Activated CD8-positive, alpha-beta memory T cell treated with anti-CD3 and anti-CD28 coated beads, Interleukin-2, amount 50 U/mL, for 1 hour (primary cell): ENCODE results near the gene TBCC.
"Not testable (repeated sequence)": the region's sequence is repeated elsewhere in the genome, so short reads cannot be mapped to it uniquely, and the experiment has no call there.

Experiments
- DNase-seq: peaks from one replicate; pipeline ENCODE4 v3.0.0-alpha.2; 2020; ENCODE audit errors: extremely low read depth

The TBCC gene

GRCh38 chr6:42745640-42746462 lies at the start of gene TBCC:
TSS of gene TBCC (minus strand) at chr6:42746103. CDS start at chr6:42746073, 30 bp downstream.
- peak; percentile 92 for DNase-seq

GRCh38 chr6:42795651-42796050 lies 49.7 kb upstream of the TBCC start:
- DNase-seq: no peak

GRCh38 chr6:42791706-42792320 lies 45.9 kb upstream of the TBCC start:
- no peak for DNase-seq

GRCh38 chr6:42790549-42791181 lies 44.8 kb upstream of the TBCC start:
- no peak for DNase-seq

- DNase-seq: no peak
These were observed 42.8 kb upstream of the TBCC start for GRCh38 chr6:42788671-42789070.

GRCh38 chr6:42787063-42787472 lies 41.2 kb upstream of the TBCC start:
- no peak for DNase-seq

GRCh38 chr6:42786525-42786985 lies 40.7 kb upstream of the TBCC start:
- no peak for DNase-seq

GRCh38 chr6:42784717-42785498 lies 39.0 kb upstream of the TBCC start:
- no peak for DNase-seq

- DNase-seq: no peak
These were observed 38.2 kb upstream of the TBCC start for GRCh38 chr6:42783876-42784642.

GRCh38 chr6:42783177-42783875 lies 37.4 kb upstream of the TBCC start:
- DNase-seq: peak; percentile 60

- peak; percentile 70 for DNase-seq
These were observed 36.8 kb upstream of the TBCC start for GRCh38 chr6:42782689-42783176.

GRCh38 chr6:42781796-42782688 lies 36.1 kb upstream of the TBCC start, which contains the start of gene BICRAL:
TSS of gene BICRAL (plus strand) at chr6:42782052. CDS start at chr6:42822023, 39,971 bp downstream.
- peak; percentile 46 for DNase-seq

- no peak for DNase-seq
These were observed 35.6 kb upstream of the TBCC start for GRCh38 chr6:42781546-42781795.

- no peak for DNase-seq
These were observed 33.6 kb upstream of the TBCC start for GRCh38 chr6:42779521-42779920.

- no peak for DNase-seq
These were observed 32.2 kb upstream of the TBCC start for GRCh38 chr6:42778122-42778521.

GRCh38 chr6:42777126-42777822 lies 31.4 kb upstream of the TBCC start:
- no peak for DNase-seq

- not testable (repeated sequence) for DNase-seq
These were observed 29.1 kb upstream of the TBCC start for GRCh38 chr6:42774821-42775487.

- DNase-seq: no peak
These were observed 28.3 kb upstream of the TBCC start for GRCh38 chr6:42774201-42774600.
